ENCODE data around the gene C10orf90. TPM values are rescaled to one million over a fixed set of nuclear protein-coding genes. Genes with fewer than 3 reads are reported as not detected.
A peak's percentile ranks its signal among the peaks of the same experiment; 100 is the strongest.

Gene C10orf90
- not detected in 2 replicates for total RNA-seq (2021)
- long read RNA-seq: 0 reads

- no peak within 1 kb of the TSS for H3K27ac ChIP-seq (ENCODE audit: insufficient read length, low read depth, low read length)
- peak within 1 kb of the TSS in 1 of 3 experiments; percentile 77; a peak in 1 of 7 replicates for H3K27ac Mint-ChIP-seq
- no peak within 1 kb of the TSS for H2BK12ac ChIP-seq (ENCODE audit: insufficient read length, low read depth, low read length)
Measured at GRCh38 chr10:126670056-126670894, at the start of gene C10orf90. C10orf90 (minus strand) TSS chr10:126670693; CDS start chr10:126670480, 213 bp downstream.

More at GRCh38 chr10:126670056-126670894, at the start of gene C10orf90:
- H2AK5ac ChIP-seq (ENCODE audit: insufficient read length, low read length): no peak within 1 kb of the TSS
- no peak within 1 kb of the TSS for H4K8ac ChIP-seq (replicated peaks; ENCODE audit: insufficient read length, low read depth, low read length)
- H4K5ac ChIP-seq (ENCODE audit: insufficient read length, low read depth, low read length): no peak within 1 kb of the TSS
- H3K4me1 ChIP-seq (ENCODE audit: insufficient read depth, low read length): peaks cover 2% of the 10 kb centered on the region; the same call in 1 of the 2 replicates
- peaks cover 4 to 9% of the 10 kb centered on the region in 2 experiments; a peak in 4 of 5 replicates for H3K9me3 Mint-ChIP-seq
- no peaks in the 10 kb centered on the region for H3K27me3 ChIP-seq (ENCODE audit: insufficient read depth, low read length)
- H2AFZ ChIP-seq (ENCODE audit: low read length): no peak within 1 kb of the TSS
- H3K9me3 ChIP-seq (ENCODE audit: control insufficient read depth, low read depth, low read length): no peaks in the 10 kb centered on the region
- H2BK15ac ChIP-seq (ENCODE audit: low read depth, low read length): no peak within 1 kb of the TSS
- H3K4ac ChIP-seq (ENCODE audit: low read depth, low read length): no peak within 1 kb of the TSS
- no peak within 1 kb of the TSS for H4K91ac ChIP-seq (ENCODE audit: insufficient read length, low read depth, low read length)
- DNase-seq: no peak
- no peak within 1 kb of the TSS for H3K14ac ChIP-seq (ENCODE audit: insufficient read depth, low read length)
- H4K20me1 ChIP-seq (ENCODE audit: control insufficient read depth, insufficient read depth, insufficient read length): no peaks in the 10 kb centered on the region
- TF ChIP-seq, protein P1, sequence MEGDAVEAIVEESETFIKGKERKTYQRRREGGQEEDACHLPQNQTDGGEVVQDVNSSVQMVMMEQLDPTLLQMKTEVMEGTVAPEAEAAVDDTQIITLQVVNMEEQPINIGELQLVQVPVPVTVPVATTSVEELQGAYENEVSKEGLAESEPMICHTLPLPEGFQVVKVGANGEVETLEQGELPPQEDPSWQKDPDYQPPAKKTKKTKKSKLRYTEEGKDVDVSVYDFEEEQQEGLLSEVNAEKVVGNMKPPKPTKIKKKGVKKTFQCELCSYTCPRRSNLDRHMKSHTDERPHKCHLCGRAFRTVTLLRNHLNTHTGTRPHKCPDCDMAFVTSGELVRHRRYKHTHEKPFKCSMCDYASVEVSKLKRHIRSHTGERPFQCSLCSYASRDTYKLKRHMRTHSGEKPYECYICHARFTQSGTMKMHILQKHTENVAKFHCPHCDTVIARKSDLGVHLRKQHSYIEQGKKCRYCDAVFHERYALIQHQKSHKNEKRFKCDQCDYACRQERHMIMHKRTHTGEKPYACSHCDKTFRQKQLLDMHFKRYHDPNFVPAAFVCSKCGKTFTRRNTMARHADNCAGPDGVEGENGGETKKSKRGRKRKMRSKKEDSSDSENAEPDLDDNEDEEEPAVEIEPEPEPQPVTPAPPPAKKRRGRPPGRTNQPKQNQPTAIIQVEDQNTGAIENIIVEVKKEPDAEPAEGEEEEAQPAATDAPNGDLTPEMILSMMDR (conservative IDR thresholded peaks at IDR 0.05): no peak
- no peak within 1 kb of the TSS for H3K4me2 ChIP-seq (ENCODE audit: insufficient read depth, insufficient read length, low read length)
- peaks cover 5% of the 10 kb centered on the region for H3K23me2 ChIP-seq (ENCODE audit: insufficient read length, low read depth, low read length, poor library complexity, severe bottlenecking)
- H3K9ac ChIP-seq (ENCODE audit: extremely low read depth, insufficient read length, low read length): no peak within 1 kb of the TSS
- peaks cover 0 to 6% (median 3%) of the 10 kb centered on the region in 3 experiments; a peak in 4 of 7 replicates for H3K36me3 Mint-ChIP-seq (ENCODE audit: insufficient read depth in 1 of 3, low read depth in 3 of 3)
- H3K56ac ChIP-seq (ENCODE audit: insufficient read length, low read depth, low read length): no peak within 1 kb of the TSS
- H3K27me3 Mint-ChIP-seq (ENCODE audit: low read depth): peaks cover 4% of the 10 kb centered on the region
- no peak within 1 kb of the TSS for H2BK20ac ChIP-seq (ENCODE audit: low read depth, low read length, poor library complexity, severe bottlenecking)
- WGBS (ENCODE audit: extremely low coverage, insufficient read length, low lambda C conversion rate): no CpG with 5 or more reads among the region's 12 CpGs
- H2BK120ac ChIP-seq (ENCODE audit: low read depth, low read length, poor library complexity, severe bottlenecking): no peak within 1 kb of the TSS
- H2BK5ac ChIP-seq (ENCODE audit: insufficient read length, low read length): no peak within 1 kb of the TSS
- peaks cover 9 to 10% of the 10 kb centered on the region in 2 experiments for H3K4me1 Mint-ChIP-seq
- H3K18ac ChIP-seq (ENCODE audit: insufficient read length, low read depth, low read length): no peak within 1 kb of the TSS
- H3K79me2 ChIP-seq (ENCODE audit: insufficient read depth, low read length): no peaks in the 10 kb centered on the region
- H3T11ph ChIP-seq (ENCODE audit: low read length): no peak within 1 kb of the TSS
- H3K79me1 ChIP-seq (ENCODE audit: insufficient read depth, low read depth, low read length, poor library complexity, severe bottlenecking): no peaks in the 10 kb centered on the region
- H3K4me3 Mint-ChIP-seq: no peak within 1 kb of the TSS
- no peak within 1 kb of the TSS for H3K23ac ChIP-seq (ENCODE audit: insufficient read length, low read depth, low read length)

Data from H9 (cell line).